Fibroblast of skin of right quadriceps (primary cell): ENCODE data around the gene CHD9.
"Not testable (repeated sequence)": the region's sequence is repeated elsewhere in the genome, so short reads cannot be mapped to it uniquely, and the experiment has no call there.

Experiments used
- DNase-seq: peaks from one replicate; pipeline ENCODE4 v3.0.0-alpha.2; 2013

CHD9 gene

GRCh38 chr16:53054670-53055485, at the start of gene CHD9:
Gene CHD9 (plus strand): TSS chr16:53054991. CDS start chr16:53156090, 101,099 bp downstream.
- DNase-seq: peak; percentile 85

- DNase-seq: no peak
Observed at GRCh38 chr16:53007095-53007494, 47.7 kb upstream of the CHD9 start.

DNA sequence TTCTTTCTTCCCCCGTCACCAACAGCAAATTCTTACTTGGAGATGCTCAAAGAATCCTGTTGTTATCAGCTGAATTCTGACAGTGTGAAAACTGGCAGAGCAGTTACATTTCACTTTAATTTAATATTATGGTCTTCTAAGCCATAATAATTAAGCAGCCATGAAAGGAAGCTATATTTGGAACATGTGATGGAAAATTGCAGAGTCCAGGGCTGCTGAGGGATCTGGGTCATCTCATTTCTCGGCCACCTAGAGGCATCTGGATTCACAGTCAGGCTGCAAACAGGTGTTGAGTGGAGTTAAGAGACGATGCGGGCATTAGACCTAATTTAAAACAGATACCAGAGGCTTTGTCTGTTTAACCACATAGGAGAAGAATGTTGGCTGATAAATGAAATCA, 40.5 kb upstream of the CHD9 start:
- DNase-seq: no peak

DNA sequence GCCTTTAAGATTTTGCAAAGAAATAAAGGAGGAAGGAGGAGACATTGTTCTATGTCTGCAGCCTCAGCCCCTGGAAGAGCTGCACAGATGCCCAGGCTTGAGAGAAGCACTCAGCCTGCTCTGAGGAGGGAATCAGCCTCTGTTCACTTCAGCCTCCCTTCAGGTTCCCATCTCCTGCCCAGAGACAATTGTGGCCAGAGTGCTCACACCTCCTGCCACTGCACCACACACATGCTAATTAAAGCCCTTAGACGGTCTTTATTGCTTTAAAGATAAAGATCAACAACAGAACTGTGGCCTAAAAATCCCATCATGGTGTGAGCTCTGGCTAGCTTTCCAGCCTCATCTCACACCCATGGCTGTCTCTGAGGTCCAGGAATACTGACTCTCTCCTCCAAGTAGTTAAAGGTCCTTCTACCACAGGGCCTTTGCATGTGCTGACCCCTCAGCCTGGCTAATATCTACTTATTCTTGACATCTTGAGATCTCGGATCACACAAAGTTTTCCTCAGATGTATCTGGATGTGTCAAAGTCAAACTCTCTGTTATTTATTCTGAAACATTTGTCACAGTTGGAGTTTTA, 35.9 kb upstream of the CHD9 start:
- no peak for DNase-seq

DNA sequence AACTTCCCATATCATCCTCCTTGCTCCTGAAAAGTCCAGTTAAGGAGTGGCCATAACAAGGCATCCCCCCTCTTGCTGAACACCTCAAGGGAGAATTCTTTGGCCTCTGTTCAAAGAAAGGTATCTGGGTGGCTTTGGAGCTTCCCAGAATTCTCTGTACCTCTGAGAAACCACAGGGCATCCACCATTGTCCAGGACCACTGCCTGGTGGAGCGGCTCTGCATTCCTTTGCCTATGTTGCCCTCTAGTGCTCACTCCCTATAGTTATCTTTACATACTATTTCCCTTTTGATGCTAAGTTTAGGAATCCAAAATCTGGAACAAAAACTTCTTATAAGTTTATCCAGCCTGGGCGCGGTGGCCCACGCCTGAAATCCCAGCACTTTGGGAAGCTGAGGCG, 32.4 kb upstream of the CHD9 start:
- peak; percentile 42 for DNase-seq

- DNase-seq: no peak
Observed at GRCh38 chr16:53024045-53024444, 30.7 kb upstream of the CHD9 start.

- DNase-seq: no peak
Observed at GRCh38 chr16:53029971-53030370, 24.8 kb upstream of the CHD9 start.

DNA sequence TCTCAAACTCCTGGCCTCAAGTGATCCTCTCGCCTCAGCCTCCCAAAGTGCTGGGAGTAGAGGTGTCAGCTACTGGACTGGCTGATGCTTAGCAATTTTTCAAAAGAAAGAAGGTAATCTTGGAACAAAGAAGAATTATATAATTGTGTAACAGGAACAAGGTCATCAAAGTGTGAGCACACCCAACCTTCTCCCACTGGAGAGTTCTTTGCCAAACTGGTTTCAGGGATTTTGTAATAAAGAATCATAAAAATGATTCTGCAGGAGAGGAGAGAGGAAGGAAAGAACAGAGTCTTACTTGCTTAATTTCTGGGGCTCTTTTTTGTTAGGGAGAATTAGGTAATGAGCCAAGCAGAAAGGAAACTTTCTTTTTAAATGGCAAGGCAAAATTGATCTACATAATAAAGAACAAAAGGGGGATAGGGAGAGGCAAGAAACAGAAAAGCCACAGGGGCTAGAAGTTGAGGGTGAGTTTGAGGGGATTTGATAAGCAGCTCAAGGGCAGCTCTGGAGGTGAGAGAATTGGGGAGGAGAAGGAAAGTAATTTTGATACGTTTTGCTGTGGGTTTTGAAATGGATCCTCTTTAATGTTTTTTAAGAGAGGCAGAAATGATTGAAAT, 23.4 kb upstream of the CHD9 start:
- no peak for DNase-seq

DNA sequence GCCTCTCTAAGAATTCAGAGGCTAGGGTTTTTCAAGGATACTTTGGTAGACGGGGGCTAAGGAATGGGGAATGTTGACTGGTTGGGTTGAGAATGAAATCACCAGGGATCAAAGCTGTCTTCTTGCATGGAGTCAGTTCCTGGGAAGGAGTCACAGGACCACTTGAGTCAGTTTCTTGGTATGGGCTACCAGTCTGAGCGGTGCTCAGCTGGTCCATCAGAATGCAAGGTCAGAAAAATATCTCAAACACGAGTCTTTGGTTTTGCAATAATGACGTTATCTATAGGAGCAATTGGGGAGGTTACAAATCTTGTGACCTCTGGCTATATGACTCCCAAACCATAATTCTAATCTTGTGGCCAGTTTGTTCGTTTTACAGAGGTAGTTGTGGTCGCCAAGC, 20.5 kb upstream of the CHD9 start:
- no peak for DNase-seq

GRCh38 chr16:53035176-53035942, 19.4 kb upstream of the CHD9 start:
- no peak for DNase-seq

- DNase-seq: no peak
Observed at GRCh38 chr16:53036066-53036465, 18.7 kb upstream of the CHD9 start.

GRCh38 chr16:53036711-53037110, 18.1 kb upstream of the CHD9 start:
- not testable (repeated sequence) for DNase-seq

DNA sequence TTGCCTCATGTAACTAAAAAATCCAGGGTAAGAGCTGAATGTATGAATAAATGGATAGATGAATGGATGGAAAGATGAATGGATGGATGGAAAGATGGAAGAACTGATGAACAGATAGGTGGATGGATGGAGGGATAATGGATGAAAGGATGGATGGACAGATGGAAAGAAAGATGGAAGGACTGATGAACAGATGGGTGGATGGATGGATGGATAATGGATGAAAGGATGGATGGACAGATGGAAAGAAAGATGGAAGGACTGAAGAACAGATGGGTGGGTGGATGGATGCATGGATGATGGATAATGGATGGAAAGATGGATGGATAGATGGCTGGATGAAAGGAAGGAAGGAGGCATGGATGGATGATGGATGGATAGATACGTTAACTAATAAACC, 14.0 kb upstream of the CHD9 start:
- DNase-seq: no peak

DNA sequence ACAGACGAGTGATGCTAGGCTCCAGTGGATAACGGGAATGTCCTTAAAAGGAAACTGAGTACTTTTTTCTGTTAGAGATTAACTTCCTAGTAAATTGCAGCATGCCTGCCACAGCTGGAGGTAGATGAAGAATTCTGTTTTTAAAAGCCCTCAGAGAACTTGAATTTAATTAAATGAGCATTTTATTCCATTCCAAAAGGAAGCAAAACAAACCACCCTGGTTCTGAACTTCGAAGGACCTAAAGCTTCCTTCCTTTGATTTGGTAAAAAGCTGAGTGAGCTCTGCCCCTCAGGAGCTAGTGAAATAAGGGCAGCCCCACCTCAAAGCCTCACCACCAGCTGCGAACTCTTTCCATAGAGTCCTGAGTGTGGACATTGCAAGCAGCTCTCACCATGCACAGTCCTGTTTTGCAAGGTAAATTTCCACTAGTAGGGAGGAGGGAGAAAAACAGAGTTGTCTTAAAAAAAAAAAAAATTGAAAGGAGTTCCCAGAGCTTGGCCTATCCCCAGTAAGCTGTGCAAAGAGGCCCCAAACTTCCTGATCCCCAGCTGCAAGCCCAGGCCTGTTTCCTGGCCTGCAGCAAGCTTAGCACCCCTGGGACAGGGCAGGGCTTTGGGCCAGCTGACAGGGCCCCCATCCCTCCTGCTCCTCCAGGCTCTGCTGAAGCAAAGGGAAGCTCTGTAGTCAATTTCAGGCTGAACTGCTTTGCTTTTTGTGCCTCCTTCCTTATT, 13.3 kb upstream of the CHD9 start:
- DNase-seq: peak; percentile 24

- DNase-seq: no peak
Observed at GRCh38 chr16:53042235-53042701, 12.5 kb upstream of the CHD9 start.

GRCh38 chr16:53043428-53043831, 11.4 kb upstream of the CHD9 start:
- DNase-seq: no peak

- DNase-seq: no peak
Observed at GRCh38 chr16:53043986-53044601, 10.7 kb upstream of the CHD9 start.

DNA sequence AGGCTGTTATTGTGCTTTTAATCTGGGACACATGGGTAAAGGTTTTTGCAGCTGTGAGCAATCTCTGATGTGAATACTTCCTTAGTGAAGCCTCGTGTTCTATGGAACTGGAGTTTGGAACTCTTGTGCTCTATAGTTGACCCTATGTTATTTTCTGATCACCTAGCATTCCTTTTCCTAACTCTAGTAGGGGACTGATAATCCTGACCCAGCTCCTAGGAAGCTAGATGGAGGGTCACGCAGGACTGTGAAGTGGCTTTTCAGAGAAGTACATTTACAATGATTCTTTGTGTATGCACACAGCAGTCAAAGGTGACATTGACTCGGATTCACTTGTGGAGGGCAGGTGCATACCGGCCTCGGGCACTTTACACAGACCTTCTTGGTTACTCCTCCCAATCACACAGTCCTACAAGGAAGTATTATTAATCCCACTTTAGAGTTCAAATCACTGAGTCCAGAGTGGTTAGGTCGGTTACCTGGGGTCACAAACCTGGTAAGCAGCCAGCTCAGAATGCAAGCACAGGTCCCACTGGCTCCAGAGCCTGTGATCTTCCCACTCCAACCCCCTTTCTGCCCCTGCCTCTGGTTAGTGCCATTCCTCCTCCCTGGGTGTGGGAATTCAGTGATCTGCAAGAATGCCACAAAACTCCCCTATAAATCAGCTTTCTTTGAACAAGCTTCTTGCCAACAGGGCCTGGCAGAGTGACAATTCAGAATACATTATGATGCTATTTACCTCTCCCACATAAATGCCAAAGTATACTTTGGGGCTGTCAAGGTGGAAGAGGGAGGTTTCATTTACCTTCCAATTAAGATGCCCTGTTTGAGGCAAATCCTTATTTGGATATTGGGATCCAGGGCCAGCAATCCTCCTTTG, 9.2 kb upstream of the CHD9 start:
- DNase-seq: no peak

GRCh38 chr16:53047515-53047914, 7.3 kb upstream of the CHD9 start:
- not testable (repeated sequence) for DNase-seq

DNA sequence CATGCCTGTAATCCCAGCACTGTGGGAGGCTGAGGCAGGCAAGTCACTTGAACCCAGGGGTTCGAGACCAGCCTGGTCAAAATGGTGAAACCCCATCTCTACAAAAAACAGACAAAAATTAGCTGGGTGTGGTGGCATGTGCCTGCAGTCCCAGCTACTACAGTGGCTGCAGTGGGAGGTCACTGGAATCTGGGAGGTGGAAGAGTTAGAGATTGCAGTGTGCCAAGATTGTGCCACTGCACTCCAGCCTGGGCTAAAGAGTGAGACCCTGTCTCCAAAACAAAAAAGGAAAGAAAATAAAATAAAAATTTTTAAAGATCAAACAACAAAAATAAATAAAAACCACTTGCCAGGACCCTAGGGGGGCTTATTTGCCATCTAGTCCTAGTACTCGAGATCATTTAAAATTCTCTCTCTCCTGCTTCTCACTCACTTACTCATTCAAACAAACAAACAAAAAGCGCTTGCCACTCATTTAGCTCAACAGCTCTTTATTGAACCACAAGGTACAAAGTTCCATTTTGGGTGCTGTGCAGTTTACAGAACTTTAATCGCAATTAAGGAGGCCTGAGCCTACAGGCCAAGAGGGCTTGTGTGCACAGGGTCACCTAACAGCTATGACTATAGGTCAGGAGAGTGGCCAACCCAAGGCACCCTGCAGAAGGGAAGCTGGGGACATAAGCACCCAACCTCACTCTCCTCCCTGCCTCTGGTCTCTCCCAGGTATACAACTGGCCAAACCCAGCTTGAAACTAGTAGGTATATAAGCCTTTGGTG, 6.5 kb upstream of the CHD9 start:
- no peak for DNase-seq
